Fibroblast of lung (primary cell): ENCODE results near the gene PTTG1IP2. TPM values are rescaled to one million over a fixed set of nuclear protein-coding genes. Genes with fewer than 3 reads are reported as not detected.

Experiments used
- DNase-seq, 2 donors: peaks; one replicate each; pipeline versions ENCODE4 v3.0.0 to v3.0.0-alpha.2; 2010; ENCODE audit warnings: low read depth in 2 of 2
- H2AFZ ChIP-seq: 2 replicates; pipeline ENCODE4 v1.5.1; 2012; ENCODE audit warnings: low read length, control low read depth, inconsistent platforms
- H3K27ac ChIP-seq: 2 replicates; pipeline ENCODE4 v1.5.1; 2011; ENCODE audit warnings: low read length, control low read depth; ENCODE audit not compliant: insufficient read depth
- H3K27me3 ChIP-seq: 2 replicates; pipeline ENCODE4 v1.5.1; 2011; ENCODE audit warnings: mild to moderate bottlenecking, low read length; ENCODE audit not compliant: control insufficient read depth, insufficient read depth
- H3K36me3 ChIP-seq: 2 replicates; pipeline ENCODE4 v1.5.1; 2011; ENCODE audit warnings: low read length; ENCODE audit not compliant: control insufficient read depth, insufficient read depth
- H3K4me1 ChIP-seq: 2 replicates; pipeline ENCODE4 v1.5.1; 2011; ENCODE audit warnings: low read length; ENCODE audit not compliant: control insufficient read depth, insufficient read depth; ENCODE audit errors: extremely low read depth
- H3K4me2 ChIP-seq: 2 replicates; pipeline ENCODE4 v1.5.1; 2011; ENCODE audit warnings: low read length, control low read depth; ENCODE audit not compliant: insufficient read depth; ENCODE audit errors: extremely low read depth
- H3K4me3 ChIP-seq, 4 experiments: fragments of 200-600 bp in 1 of 4; sonication (generic) in 1 of 4; replicated peaks in 1 of 4; 2 replicates each; pipeline ENCODE4 v1.5.1; 2011 to 2016; ENCODE audit warnings: low read length in 4 of 4, low read depth in 3 of 4, mild to moderate bottlenecking in 3 of 4, control low read depth in 2 of 4, inconsistent platforms in 1 of 4, mixed read lengths in 1 of 4; ENCODE audit not compliant: insufficient read depth in 1 of 4; ENCODE audit errors: control extremely low read depth in 1 of 4
- H3K79me2 ChIP-seq: 2 replicates; pipeline ENCODE4 v1.5.1; 2012; ENCODE audit warnings: mild to moderate bottlenecking, low read length, inconsistent platforms; ENCODE audit not compliant: control insufficient read depth, insufficient read depth
- H3K9ac ChIP-seq: 2 replicates; pipeline ENCODE4 v1.5.1; 2011; ENCODE audit warnings: mild to moderate bottlenecking, low read length, control low read depth; ENCODE audit not compliant: insufficient read depth
- H3K9me3 ChIP-seq: 2 replicates; pipeline ENCODE4 v1.5.1; 2012; ENCODE audit warnings: low read depth, low read length; ENCODE audit not compliant: control insufficient read depth, insufficient read depth
- H4K20me1 ChIP-seq: 2 replicates; pipeline ENCODE4 v1.5.1; 2011; ENCODE audit warnings: low read length; ENCODE audit not compliant: control insufficient read depth, insufficient read depth; ENCODE audit errors: extremely low read depth
- EZH2 ChIP-seq: IDR thresholded peaks from 2 replicates; pipeline ENCODE4 v1.5.1; 2012; ENCODE audit warnings: low read length, control low read depth, mild to moderate bottlenecking; ENCODE audit errors: missing control alignments
- polyA plus RNA-seq, 2 donors: library from polyadenylated mRNA; depleted of rRNA in 1 of 2; stranded (reverse) in 1 of 2; unstranded in 1 of 2; fragments of >200 nt; gene quantifications; 2 replicates each; pipeline ENCODE4 v1.2.1, GENCODE V29; 2011 to 2012; ENCODE audit warnings: missing spikeins in 1 of 2
- total RNA-seq: library from RNA; depleted of rRNA; stranded (reverse); fragments of >200 nt; gene quantifications from 2 replicates; pipeline ENCODE4 v1.2.1, GENCODE V29; 2014
- TF ChIP-seq, protein P1 (sequence below), 2 donors: IDR thresholded peaks in 1 of 2; conservative IDR thresholded peaks in 1 of 2; 1 replicate in 1 of 2; 2 replicates in 1 of 2; pipeline ENCODE4 v1.5.1; 2011 to 2012; ENCODE audit warnings: low read length in 2 of 2, control low read depth in 1 of 2, inconsistent platforms in 1 of 2, low read depth in 1 of 2, mild to moderate bottlenecking in 1 of 2

Gene PTTG1IP2
- total and polyA plus RNA-seq, 2 donors (not counting 1 experiment from before 2014, with no cell fraction given), result not detected

DNA sequence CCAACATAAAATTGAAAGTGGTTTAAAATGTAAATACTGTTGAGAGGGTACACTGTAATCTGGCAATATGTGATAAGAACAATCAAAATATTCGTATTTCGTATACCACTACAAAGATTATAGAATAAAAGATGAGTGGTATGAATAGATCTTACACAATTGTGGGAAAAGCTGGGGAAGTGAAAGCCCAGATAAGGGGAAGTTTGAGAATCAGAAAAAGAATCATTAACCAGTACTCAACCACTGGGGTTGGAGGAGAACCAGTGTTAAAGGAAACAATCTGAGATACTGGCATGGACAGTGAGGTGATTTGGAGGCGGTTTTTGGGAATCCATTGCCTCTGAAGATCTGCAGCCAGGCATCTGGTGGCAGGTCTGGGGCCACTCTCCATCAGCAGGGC, 67.0 kb downstream of the PTTG1IP2 start:
- H3K4me1 ChIP-seq, result no peaks in the 10 kb centered on the region
- H3K36me3 ChIP-seq, result no peaks in the 10 kb centered on the region
- no peaks in the 10 kb centered on the region for H4K20me1 ChIP-seq
- H3K27ac ChIP-seq, result no peak overlapping the region
- no peak for DNase-seq
- H3K79me2 ChIP-seq, result no peaks in the 10 kb centered on the region
- H3K27me3 ChIP-seq, result peaks cover 2% of the 10 kb centered on the region
- no peak overlapping the region for H3K4me3 ChIP-seq
- H3K9ac ChIP-seq, result no peak overlapping the region
- no peaks in the 10 kb centered on the region for H3K9me3 ChIP-seq
- H2AFZ ChIP-seq, result no peak overlapping the region
- no peak for TF ChIP-seq EZH2
- TF ChIP-seq, protein P1, sequence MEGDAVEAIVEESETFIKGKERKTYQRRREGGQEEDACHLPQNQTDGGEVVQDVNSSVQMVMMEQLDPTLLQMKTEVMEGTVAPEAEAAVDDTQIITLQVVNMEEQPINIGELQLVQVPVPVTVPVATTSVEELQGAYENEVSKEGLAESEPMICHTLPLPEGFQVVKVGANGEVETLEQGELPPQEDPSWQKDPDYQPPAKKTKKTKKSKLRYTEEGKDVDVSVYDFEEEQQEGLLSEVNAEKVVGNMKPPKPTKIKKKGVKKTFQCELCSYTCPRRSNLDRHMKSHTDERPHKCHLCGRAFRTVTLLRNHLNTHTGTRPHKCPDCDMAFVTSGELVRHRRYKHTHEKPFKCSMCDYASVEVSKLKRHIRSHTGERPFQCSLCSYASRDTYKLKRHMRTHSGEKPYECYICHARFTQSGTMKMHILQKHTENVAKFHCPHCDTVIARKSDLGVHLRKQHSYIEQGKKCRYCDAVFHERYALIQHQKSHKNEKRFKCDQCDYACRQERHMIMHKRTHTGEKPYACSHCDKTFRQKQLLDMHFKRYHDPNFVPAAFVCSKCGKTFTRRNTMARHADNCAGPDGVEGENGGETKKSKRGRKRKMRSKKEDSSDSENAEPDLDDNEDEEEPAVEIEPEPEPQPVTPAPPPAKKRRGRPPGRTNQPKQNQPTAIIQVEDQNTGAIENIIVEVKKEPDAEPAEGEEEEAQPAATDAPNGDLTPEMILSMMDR (conservative IDR thresholded peaks at IDR 0.05 in 1 of 2, IDR thresholded peaks at IDR 0.05 in 1 of 2; ENCODE audit: low read depth in 1 of 2, low read length in 2 of 2), result no peak
- H3K4me2 ChIP-seq, result no peak overlapping the region

DNA sequence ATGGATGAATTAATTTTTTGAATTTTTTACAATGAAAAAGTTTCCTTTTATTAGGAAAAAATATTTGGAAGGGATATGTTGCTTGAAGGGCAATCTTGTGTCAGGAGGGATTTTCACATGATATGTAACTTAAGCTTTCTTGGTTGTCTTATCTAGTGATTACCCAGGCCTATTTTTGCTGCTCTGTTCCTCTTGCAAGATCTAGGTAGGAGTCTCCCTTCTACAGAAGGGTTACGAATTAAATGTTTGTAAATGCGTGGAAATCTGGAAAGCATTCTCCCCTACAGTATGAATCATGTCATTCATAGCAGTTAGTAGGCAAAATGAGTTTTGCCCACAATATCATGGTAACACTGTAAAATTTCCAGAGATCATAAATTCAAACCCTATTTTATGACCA, 69.0 kb downstream of the PTTG1IP2 start:
- Histone ChIP-seq H3K4me3 (no peak overlapping the region), H3K4me1 (no peaks in the 10 kb centered on the region), H3K27me3 (peaks cover 2% of the 10 kb centered on the region), H3K4me2 (no peak overlapping the region), H3K36me3 (no peaks in the 10 kb centered on the region), H3K79me2 (no peaks in the 10 kb centered on the region), H2AFZ (no peak overlapping the region), H4K20me1 (no peaks in the 10 kb centered on the region), H3K9me3 (no peaks in the 10 kb centered on the region), H3K27ac (no peak overlapping the region), H3K9ac (no peak overlapping the region)
- no peak for TF ChIP-seq EZH2
- TF ChIP-seq, protein P1 (conservative IDR thresholded peaks at IDR 0.05 in 1 of 2, IDR thresholded peaks at IDR 0.05 in 1 of 2; ENCODE audit: low read depth in 1 of 2, low read length in 2 of 2), result no peak
- no peak for DNase-seq

DNA sequence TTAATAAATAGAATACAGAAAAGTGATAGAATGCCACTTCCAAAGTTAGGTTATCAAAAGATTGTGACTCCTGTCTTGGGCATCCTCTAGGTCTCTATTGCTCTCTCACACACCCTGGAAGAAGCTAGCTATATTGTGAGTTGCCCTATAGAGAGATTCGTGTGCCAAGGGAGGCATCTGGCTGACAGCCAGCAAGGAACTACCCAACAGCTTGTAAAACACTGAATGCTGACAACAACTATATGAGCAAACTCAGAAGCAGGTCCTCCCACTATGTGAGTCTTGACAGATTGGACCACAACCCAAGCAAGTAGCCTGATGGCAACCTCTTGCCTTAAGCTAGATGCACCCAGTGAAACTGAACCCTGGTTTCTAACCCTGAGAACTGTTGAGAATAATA, 71.0 kb downstream of the PTTG1IP2 start:
- Histone ChIP-seq H3K4me1 (no peaks in the 10 kb centered on the region), H3K79me2 (no peaks in the 10 kb centered on the region), H3K9me3 (no peaks in the 10 kb centered on the region)

More for the DNA sequence above, 71.0 kb downstream of the PTTG1IP2 start:
- DNase-seq, result no peak
- Histone ChIP-seq H2AFZ (no peak overlapping the region), H4K20me1 (no peaks in the 10 kb centered on the region), H3K36me3 (no peaks in the 10 kb centered on the region), H3K9ac (no peak overlapping the region), H3K27ac (no peak overlapping the region), H3K27me3 (peaks cover 2% of the 10 kb centered on the region), H3K4me3 (no peak overlapping the region), H3K4me2 (no peak overlapping the region)
- TF ChIP-seq, protein P1 (conservative IDR thresholded peaks at IDR 0.05 in 1 of 2, IDR thresholded peaks at IDR 0.05 in 1 of 2; ENCODE audit: low read depth in 1 of 2, low read length in 2 of 2), result no peak
- no peak for TF ChIP-seq EZH2
